ENCODE measurements around the gene PRKG1. TPM values are rescaled to one million over a fixed set of nuclear protein-coding genes. Genes with fewer than 3 reads are reported as not detected.

Gene PRKG1
- total RNA-seq, 1 experiment from 2014 or later: 0.09 TPM

- ChIA-PET POLR2A (no interaction called here), CTCF (no interaction called here)
- H3K27me3 Mint-ChIP-seq (ENCODE audit: insufficient read depth, unreplicated experiment): peaks cover 12% of the 10 kb centered on the region
- Histone ChIP-seq H3K27me3 (replicated peaks; ENCODE audit: control insufficient read depth, insufficient read depth, low read length) (no peaks in the 10 kb centered on the region), H3K4me3 (ENCODE audit: low read depth, low read length) (no peak overlapping the region), H3K9me3 (no peaks in the 10 kb centered on the region), H3K36me3 (ENCODE audit: control insufficient read depth, insufficient read depth, low read length) (no peaks in the 10 kb centered on the region), H3K4me1 (no peaks in the 10 kb centered on the region)
- DNase-seq: no peak
- intact Hi-C loops (cut with micrococcal nuclease; ENCODE audit: unreplicated experiment): no loop called here
- TF ChIP-seq CTCF (IDR thresholded peaks at IDR 0.05; ENCODE audit: insufficient read depth in 1 of 2, low read depth in 1 of 2, low read length in 1 of 2, severe bottlenecking in 1 of 2, unreplicated experiment in 1 of 2): no peak
- no TSS peak for BruUV-seq (replicated peaks)
- no peak overlapping the region for H3K4me3 Mint-ChIP-seq (ENCODE audit: unreplicated experiment)
- no peaks in the 10 kb centered on the region for H3K9me3 Mint-ChIP-seq (ENCODE audit: unreplicated experiment)
- no peaks in the 10 kb centered on the region for H3K4me1 Mint-ChIP-seq (ENCODE audit: low read depth, unreplicated experiment)
- no peaks in the 10 kb centered on the region for H3K36me3 Mint-ChIP-seq (ENCODE audit: insufficient read depth, unreplicated experiment)
- no peak overlapping the region for H3K27ac Mint-ChIP-seq (ENCODE audit: unreplicated experiment)
These were observed 64.9 kb downstream of the PRKG1 start for GRCh38 chr10:51139176-51139575.

- no peaks in the 10 kb centered on the region for H3K27me3 ChIP-seq (replicated peaks; ENCODE audit: control insufficient read depth, insufficient read depth, low read length)
- peaks cover 9% of the 10 kb centered on the region for H3K27me3 Mint-ChIP-seq (ENCODE audit: insufficient read depth, unreplicated experiment)
- BruUV-seq (replicated peaks): no TSS peak
- H3K4me1 Mint-ChIP-seq (ENCODE audit: low read depth, unreplicated experiment): no peaks in the 10 kb centered on the region
- ChIA-PET POLR2A (no interaction called here), CTCF (no interaction called here)
- no peaks in the 10 kb centered on the region for H3K4me1 ChIP-seq
- H3K36me3 Mint-ChIP-seq (ENCODE audit: insufficient read depth, unreplicated experiment): no peaks in the 10 kb centered on the region
- no peaks in the 10 kb centered on the region for H3K36me3 ChIP-seq (ENCODE audit: control insufficient read depth, insufficient read depth, low read length)
- no peak overlapping the region for H3K4me3 ChIP-seq (ENCODE audit: low read depth, low read length)
- no peak for DNase-seq
- no peak for TF ChIP-seq CTCF (IDR thresholded peaks at IDR 0.05; ENCODE audit: insufficient read depth in 1 of 2, low read depth in 1 of 2, low read length in 1 of 2, severe bottlenecking in 1 of 2, unreplicated experiment in 1 of 2)
- no peaks in the 10 kb centered on the region for H3K9me3 ChIP-seq
- intact Hi-C loops (cut with micrococcal nuclease; ENCODE audit: unreplicated experiment): no loop called here
- no peaks in the 10 kb centered on the region for H3K9me3 Mint-ChIP-seq (ENCODE audit: unreplicated experiment)
- H3K4me3 Mint-ChIP-seq (ENCODE audit: unreplicated experiment): no peak overlapping the region
- no peak overlapping the region for H3K27ac Mint-ChIP-seq (ENCODE audit: unreplicated experiment)
These were observed 66.7 kb downstream of the PRKG1 start for GRCh38 chr10:51141010-51141409.

GRCh38 chr10:51144161-51144781 is 70.0 kb downstream of the PRKG1 start:
- CTCF ChIA-PET: no interaction called here
- H3K27me3 ChIP-seq (replicated peaks; ENCODE audit: control insufficient read depth, insufficient read depth, low read length): no peaks in the 10 kb centered on the region
- Mint-ChIP-seq H3K27me3 (ENCODE audit: insufficient read depth, unreplicated experiment) (peaks cover 4% of the 10 kb centered on the region), H3K27ac (ENCODE audit: unreplicated experiment) (no peak overlapping the region), H3K4me3 (ENCODE audit: unreplicated experiment) (no peak overlapping the region), H3K36me3 (ENCODE audit: insufficient read depth, unreplicated experiment) (no peaks in the 10 kb centered on the region), H3K9me3 (ENCODE audit: unreplicated experiment) (no peaks in the 10 kb centered on the region), H3K4me1 (ENCODE audit: low read depth, unreplicated experiment) (no peaks in the 10 kb centered on the region)
- BruUV-seq (replicated peaks): no TSS peak
- no peak for TF ChIP-seq CTCF (IDR thresholded peaks at IDR 0.05; ENCODE audit: insufficient read depth in 1 of 2, low read depth in 1 of 2, low read length in 1 of 2, severe bottlenecking in 1 of 2, unreplicated experiment in 1 of 2)
- intact Hi-C loops (cut with micrococcal nuclease; ENCODE audit: unreplicated experiment): no loop called here
- H3K4me1 ChIP-seq: no peaks in the 10 kb centered on the region
- H3K4me3 ChIP-seq (ENCODE audit: low read depth, low read length): no peak overlapping the region
- no peaks in the 10 kb centered on the region for H3K9me3 ChIP-seq
- DNase-seq: no peak
- POLR2A ChIA-PET: no interaction called here
- no peaks in the 10 kb centered on the region for H3K36me3 ChIP-seq (ENCODE audit: control insufficient read depth, insufficient read depth, low read length)

All from Caco-2 (cell line).